Measurements from ENCODE around the gene MYDGF.

The MYDGF gene

GRCh38 chr19:4640247-4641000, 29.7 kb downstream of the MYDGF start:
- DNase-seq (ENCODE audit: low spot score): no peak

- DNase-seq (ENCODE audit: low spot score): no peak
Measured at GRCh38 chr19:4639531-4640246, 30.5 kb downstream of the MYDGF start.

GRCh38 chr19:4638828-4639530, 31.2 kb downstream of the MYDGF start, which contains the start of gene TNFAIP8L1:
TSS of gene TNFAIP8L1 (plus strand) at chr19:4639516. CDS start at chr19:4651870, 12,354 bp downstream.
- peak; percentile 97 for DNase-seq (ENCODE audit: low spot score)

DNA sequence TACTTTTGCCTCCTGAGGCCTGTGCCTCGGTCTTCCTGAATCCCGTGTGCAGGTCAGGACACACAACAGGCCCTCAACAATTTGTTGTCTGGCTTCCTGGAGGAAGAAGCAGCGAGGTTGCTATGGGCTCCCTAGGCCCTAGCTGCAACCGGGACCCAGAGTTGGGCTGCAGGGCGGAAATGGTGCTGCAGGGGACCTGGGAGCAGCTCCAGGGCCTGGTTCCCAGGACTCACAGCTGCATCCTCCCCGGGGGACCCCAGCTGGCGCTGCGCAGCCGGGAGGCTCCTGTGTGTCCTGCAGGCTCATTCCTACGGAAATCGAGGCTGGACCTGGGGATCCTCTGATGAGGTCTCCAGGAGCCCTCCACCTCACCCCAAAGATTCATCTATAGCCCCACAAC, 31.8 kb downstream of the MYDGF start:
- DNase-seq (ENCODE audit: low spot score): no peak

DNA sequence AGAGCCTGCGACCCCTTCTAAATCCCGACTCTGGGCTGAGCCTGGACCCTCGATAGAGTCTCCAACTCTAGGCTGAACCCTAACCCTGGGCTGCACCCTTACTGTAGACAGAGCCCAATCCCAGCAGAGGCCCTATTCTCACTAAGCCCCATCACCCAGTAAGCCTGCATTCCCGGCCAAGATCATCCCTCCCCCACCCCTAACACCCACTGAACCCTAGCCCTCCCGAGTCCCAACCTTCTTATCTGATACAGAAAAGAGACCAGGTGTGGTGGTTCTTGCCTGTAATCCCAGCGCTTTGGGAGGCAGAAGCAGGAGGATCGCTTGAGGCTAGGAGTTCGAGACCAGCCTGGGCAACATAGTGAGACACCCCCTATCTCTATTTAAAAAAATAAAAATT, 33.4 kb downstream of the MYDGF start:
- no peak for DNase-seq (ENCODE audit: low spot score)

DNA sequence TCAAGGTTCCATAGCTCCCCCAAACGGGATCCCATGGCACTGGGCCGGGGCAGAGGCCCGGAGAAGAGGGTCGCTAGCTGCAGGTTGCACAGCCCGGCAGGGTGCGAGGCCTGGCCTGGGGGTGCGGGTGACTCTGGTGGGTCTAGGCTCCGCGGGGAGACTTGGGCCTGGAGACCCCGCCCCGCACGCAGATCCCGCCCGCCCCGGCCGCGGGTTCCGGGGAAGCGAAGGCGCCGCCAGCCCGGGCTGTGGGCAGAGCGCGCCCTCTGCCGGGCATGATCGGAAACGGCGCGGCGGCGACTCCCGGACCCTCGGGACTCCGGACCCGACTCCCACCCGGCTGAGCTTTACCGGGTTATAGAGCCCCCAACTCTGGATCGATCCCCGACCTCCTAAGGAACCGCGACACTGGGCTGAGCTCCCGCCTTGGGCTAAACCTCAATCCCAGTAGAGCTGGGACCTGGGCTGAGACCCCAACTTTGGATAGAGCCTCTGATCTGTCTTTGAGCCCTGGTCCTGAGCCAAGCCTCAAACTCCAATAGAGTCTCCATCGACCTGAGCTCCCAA, 33.9 kb downstream of the MYDGF start:
- DNase-seq (ENCODE audit: low spot score): peak; percentile 67

DNA sequence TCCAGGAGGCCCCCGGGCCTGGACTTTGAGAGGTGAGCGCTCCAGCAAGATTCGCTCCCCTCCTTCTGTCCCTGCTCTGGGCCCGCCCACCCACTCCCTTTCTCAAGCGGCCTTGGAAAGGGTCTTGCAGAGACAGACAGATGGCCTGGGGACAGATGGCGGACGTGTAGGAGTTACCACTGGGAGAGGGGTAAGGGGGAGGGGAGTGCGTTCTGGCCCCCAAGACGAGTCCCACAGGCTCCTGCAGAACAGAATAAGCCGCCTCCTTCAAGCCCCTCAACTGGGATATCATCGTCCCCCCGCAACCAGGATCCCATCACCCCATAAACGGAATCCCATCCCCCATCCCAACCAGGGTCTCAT, 34.4 kb downstream of the MYDGF start:
- DNase-seq (ENCODE audit: low spot score): no peak

DNA sequence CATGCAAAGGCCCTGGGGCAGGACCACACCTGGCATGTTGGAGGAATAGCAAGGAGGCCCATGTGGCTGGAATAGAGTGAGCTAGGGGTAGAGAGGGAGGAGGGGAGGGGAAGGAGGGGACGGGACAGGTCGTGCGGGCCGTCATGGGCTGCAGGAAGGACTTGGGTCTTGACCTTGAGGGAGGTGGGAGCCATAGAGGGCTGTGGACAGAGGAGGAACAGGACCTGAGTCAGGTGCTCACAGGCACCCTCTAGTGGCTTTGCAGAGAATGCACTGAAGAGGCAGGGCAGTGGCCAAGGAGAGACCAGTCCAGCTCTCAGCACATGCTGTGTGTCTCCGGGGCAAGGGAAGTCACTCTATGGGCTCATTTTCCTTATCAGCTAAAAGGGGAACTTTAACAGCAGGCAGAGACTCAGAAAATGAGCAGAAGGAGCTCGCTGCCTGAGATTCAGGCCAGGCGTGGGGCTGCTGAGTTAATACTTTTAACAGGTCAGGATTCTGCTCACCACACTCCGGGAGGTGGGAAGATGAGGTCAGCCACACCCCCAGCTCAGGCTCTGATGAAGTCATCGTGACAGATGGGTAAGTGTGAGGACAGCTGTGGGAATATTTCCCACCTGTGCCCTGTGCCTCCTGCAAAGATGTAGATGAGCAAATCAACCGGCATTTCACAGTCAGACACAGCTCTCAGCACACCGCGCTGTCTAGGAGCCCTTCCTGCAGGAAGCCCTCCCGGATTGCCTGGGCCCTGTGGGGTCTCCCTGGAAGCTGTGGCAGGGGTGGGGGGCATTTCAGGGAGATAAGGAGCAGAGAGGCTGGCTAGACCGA, 36.8 kb downstream of the MYDGF start:
- peak; percentile 69 for DNase-seq (ENCODE audit: low spot score)

- peak; percentile 43 for DNase-seq (ENCODE audit: low spot score)
Measured at GRCh38 chr19:4624733-4625362, 45.3 kb downstream of the MYDGF start.

- no peak for DNase-seq (ENCODE audit: low spot score)
Measured at GRCh38 chr19:4624301-4624700, 45.8 kb downstream of the MYDGF start.

DNA sequence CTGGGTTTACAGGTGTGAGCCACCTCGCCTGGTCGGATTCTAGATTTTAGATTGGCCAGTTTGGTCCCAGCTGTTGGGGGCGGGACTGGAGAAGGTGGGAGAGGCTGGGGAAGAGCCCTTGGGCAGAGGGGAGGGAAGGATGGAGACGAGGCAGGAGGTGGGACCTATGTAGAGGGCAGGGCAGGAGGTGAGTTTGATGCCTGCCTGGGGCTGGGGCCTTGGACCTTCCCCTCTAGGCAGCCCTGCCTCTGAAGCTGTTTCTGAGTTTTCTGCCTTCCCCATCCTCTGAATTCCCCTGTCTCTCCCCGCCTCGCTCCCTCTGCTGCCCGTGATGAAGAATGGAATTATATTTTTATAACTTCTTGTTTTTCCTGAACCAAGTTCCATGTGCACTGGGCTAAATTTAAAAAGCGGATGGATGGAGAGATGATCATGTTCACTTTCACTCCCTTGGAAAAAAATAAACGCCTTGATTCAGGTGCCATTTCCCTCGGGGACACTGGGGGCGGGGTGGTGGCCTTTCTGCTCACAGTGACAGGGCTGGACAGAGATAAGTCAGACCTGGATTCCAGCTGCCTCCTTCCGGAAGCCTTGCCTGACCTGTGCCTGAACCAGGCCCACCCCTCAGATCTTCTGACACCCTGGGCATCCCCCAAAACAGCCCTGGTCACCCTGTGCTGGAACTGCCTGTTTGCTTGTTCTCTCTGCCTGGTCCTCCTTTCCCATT, 47.3 kb downstream of the MYDGF start:
- no peak for DNase-seq (ENCODE audit: low spot score)

DNA sequence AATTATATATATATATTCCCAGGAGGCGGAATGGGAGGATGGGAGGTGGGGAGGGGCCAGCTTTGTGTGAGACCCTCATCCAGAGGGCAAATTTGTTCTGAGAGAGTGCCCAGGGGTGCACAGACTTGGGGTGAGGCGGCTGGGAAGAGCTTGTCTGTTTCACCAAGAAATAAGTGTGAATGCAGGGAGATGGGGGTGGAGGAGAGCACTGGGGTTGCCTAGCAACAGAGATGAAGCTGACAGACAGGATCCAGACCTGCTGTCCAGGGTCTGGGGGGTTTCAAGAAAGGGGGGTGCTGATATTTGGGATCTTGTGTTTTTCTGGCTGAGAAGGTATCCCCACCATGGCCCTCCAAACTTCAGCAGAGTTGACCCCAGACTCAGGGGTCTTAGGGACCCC, 49.5 kb downstream of the MYDGF start:
- DNase-seq (ENCODE audit: low spot score): no peak

DNA sequence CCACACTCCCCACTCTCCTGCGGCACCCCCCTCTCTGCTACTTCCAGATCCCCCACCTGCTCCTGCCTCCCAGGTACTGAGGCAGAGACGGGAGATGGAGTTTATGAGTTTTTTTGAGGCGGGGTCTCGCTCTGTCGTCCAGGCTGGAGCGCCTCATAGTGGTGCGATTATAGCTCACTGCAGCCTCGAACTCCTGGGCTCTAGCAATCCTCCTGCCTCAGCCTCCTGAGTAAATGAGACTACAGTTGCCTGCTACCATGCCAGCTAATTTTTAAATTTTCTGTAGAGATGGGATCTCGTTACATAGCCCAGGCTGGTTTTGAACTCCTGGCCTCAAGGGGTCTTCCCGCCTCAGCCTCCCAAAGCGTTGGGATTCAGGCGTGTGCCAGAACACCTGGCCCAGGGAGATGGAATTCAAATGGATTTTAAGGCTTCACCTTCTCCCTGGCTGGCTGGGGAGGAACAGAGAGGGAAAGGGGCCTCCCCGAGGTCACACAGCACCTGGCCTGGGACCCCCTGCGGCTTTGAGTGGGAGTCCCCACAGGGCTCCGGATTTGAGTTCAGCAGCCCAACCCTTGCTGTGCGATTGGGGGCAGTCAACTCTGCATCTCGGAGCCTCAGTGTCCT, 50.4 kb downstream of the MYDGF start:
- DNase-seq (ENCODE audit: low spot score): no peak

- no peak for DNase-seq (ENCODE audit: low spot score)
Measured at GRCh38 chr19:4618019-4618418, 52.1 kb downstream of the MYDGF start.

GRCh38 chr19:4613254-4613751, 56.8 kb downstream of the MYDGF start:
- no peak for DNase-seq (ENCODE audit: low spot score)

DNA sequence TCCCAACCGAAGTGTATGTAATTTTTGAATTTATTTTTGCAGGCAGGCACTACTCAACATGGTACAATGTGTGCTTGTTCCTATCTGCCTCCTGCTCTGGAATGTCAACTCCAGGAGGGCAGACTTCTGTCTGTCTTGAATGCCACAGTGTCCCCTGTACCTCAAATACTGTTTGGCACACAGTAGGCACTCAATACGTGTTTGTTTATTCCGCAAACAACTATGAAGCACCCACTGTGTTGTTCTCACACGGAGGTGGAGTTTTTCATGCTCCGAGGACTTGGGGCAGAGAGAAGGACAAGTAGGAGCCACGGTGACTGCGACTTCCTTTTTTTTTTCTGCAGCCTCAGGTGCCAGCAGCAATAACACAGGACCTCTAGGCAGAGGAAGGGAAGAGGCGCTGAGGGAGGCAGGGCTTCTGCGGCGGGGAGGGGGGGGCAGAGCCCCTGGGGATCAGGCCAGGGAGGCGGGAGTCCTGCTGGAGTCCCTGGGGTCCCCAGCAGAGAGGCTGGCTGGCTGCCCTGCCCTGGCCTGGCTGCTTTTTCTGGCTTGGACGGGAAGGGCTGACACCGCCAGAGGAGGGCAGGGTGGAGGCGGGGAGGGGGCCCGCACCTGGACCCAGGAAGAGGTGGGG, 60.1 kb downstream of the MYDGF start:
- no peak for DNase-seq (ENCODE audit: low spot score)

All from LoVo (cell line).